Inflammatory macrophage (primary cell): Measurements from ENCODE around the gene AJM1.
"Not testable (repeated sequence)": the region's sequence is repeated elsewhere in the genome, so short reads cannot be mapped to it uniquely, and the experiment has no call there.

ENCODE experiments used
- DNase-seq, 2 donors: peaks; one replicate each; pipeline ENCODE4 v3.0.0-alpha.2; 2020 to 2022

Gene AJM1

DNA sequence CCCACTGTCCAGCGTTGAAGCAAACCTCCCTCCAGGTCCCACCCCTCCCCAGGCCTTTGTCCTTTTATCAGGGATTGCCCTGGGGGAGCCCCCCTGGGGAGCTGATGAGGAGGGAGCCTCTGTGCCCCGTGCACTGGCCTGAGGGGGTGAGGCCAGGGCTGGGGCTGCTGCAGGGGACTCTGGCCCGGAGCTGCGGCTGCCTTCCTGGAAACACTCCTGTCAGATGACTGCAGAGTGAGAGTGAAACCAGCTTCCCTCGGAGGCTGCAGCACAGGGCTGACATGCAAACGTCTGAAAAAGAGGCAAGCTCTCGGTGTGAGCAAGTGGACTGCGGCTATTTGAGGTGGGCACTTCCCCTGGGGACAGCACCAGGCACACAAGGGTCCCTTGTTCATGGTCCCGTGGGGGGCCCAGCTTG lies 39.4 kb downstream of the AJM1 start:
- DNase-seq, result peak; percentile 34 to 64

DNA sequence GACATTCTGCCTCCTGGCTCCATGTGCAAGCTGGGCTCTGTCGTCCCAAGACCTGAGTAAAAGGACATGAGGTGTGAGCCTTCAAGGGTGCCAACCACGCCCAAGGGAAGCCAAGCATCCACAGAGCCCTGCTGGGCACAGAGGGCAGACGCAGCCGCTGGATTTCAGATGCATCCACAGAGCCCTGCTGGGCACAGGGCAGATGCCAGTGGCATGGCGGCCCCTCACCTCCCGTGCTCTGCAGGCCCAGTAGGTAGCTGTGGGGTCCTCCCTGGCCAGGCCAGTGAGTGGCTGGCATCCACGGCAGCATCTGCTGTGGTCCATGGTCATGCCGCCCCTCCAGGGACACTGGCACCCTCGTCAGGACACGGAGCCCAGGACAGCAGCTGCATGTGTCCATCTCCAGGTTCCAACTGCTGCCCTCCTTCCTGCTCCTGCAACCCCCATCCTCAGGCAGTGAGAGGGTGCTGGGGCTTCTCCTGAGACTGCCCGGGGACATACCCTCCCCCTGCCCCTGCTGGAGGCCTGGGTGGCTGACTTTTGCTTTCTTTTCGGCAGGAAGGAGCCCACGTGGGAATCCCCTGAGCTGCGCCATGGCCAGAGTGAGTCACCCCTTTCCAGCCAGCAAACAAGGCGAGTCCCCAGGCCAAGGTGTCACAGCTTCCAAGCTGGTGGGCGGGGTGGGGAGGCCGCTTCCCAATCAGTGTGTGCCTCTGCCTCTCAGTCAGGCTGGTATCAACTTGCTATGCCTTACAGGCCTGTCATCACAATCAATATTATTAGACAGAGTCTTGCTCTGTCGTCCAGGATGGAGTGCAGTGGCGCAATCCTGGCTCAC lies 40.0 kb downstream of the AJM1 start:
- peak; percentile 62 to 86 for DNase-seq

DNA sequence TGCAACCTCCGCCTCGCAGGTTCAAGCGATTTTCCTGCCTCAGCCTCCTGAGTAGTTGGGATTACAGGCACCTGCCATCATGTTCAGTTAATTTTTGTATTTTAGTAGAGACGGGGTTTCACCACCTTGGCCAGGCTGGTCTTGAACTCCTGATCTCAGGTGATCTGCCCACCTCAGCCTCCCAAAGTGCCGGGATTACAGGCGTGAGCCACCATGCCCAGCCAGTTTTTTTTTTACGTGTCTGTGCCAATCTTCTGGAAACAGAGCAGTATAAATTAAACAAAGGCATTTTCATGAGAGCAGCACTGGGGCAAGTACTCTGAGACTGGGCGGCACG lies 40.6 kb downstream of the AJM1 start:
- DNase-seq, result not testable (repeated sequence)

DNA sequence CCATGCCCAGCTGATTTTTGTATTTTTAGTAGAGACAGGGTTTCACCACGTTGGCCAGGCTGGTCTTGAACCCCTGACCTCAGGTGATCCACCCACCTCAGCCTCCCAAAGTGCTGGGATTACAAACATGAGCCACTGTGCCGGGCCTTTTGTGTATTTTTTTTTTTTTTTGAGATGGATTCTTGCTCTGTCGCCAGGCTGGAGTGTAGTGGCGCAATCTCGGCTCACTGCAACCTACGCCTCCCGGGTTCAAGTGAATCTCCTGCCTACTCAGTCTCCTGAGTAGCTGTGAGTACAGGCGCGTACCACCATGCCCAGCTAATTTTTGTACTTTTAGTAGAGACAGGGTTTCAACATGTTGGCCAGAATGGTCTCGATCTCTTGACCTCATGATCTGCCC lies 41.4 kb downstream of the AJM1 start:
- not testable (repeated sequence) for DNase-seq

DNA sequence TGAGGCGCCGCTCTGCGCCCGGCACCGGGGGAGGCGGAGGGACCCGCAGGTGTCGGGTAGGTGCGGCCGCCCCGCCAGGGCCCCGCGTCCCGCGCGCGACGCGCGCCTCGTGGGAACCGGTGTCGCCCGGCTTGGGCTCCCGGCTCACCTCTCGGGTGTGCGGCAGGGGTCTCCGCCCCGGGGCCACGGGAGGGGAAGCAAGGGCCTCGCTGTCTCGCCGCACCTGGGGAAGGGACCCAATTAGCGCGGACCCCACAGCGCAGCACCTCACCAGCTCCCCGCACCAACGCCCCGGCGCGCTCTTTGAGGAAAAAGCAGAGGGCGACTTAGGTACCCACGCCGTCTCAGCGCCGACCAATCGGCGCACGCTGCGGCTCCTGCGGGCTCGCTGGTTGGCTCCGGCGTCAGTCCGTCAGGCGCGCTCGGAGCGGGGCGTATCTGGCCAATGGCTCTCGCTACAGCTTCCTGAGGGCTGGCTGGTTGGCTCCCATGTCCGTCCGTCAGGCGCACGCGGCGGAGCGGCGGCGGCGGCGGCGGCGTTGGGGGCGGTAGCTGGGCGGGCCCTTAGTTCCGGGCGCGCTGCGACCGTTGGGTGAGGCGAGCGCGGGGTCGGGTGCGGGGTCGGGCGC lies 43.8 kb downstream of the AJM1 start, which contains the start of gene TRAF2:
Gene TRAF2, plus strand, starts transcription at position 567 of the 629 bp plus-strand sequence. CDS start 12,225 bp downstream, outside the sequence.
- DNase-seq, result peak; percentile 99

DNA sequence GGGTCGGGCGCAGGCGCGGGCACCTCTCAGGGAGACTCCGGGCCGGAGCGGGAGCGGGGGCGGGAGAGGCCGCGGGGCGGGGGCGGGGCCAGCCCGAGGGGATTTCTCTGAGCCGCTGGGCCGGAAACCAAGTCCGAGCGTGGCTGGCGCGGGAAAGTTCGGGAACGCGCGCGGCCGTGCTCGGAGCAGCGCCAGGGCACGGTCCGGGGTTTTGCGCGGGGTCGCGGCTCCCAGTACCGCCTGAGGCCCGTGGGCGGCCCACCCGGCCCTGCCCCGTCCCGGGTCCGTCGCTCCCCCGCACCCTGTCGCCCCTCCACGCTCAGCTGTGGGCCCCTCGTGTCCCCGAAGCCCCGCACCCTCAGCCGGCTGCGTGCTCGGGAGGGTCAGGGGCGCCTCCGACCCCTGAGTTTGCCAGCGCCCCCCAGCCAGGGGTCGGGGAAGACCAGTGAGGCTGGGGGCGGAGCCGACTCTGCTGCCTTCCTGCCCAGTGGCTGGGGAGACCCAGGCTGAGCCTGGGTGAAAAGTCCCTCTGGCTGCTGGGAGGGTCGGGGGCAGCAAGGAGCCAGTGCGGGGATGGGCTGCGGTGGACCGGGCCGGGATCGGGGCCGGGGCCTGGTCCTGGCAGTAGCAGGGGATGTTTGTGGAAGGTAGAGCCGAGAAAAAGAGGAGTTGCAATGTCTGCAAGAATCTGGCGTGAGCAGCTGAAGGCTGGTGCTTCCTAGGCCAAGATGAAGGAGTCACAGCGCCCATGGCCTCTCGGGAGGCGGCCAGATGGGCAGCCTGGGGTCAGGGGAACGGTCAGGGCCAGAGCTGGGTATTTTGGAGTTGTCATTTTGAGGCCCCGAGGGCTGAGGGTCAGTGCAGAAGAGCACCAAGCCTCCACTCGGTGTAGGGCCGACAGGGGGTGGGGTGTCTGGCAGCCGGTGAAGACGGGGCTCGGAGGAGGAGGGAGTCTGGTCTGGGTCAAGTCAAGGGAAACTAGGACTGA lies 44.6 kb downstream of the AJM1 start:
- peak in 1 of 2 donors; percentile 11 for DNase-seq

DNA sequence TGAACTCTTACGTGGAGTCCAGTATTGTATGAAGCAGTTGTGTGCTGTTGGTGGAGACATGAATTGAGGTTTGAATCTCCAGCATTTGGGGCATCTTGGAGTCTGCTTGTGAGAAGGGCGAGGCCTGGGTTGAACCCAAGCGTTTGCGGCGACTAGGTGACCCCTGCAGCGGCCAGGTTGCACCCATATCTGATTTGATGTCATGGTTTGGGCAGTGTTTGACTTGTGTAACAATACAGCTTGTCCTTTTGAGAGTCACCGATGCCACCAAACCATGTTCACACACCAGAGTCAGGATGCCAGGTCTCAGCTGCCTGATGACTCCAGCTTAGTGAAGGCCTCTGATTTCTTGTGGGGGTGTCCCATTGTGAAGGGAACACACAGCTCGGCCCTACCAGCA lies 46.2 kb downstream of the AJM1 start:
- DNase-seq, result no peak

DNA sequence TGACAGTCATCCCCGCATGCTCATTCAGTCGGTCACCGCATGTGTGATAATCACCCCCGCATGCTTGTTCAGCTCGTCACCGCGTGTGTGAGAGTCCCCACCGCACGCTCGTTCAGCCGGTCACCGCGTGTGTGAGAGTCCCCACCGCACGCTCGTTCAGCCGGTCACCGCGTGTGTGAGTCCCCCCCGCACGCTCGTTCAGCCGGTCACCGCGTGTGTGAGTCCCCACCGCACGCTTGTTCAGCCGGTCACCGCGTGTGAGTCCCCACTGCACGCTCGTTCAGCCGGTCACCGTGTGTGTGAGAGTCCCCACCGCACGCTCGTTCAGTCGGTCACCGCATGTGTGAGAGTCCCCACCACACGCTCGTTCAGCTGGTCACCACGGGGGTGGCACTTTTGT lies 47.6 kb downstream of the AJM1 start:
- no peak for DNase-seq

DNA sequence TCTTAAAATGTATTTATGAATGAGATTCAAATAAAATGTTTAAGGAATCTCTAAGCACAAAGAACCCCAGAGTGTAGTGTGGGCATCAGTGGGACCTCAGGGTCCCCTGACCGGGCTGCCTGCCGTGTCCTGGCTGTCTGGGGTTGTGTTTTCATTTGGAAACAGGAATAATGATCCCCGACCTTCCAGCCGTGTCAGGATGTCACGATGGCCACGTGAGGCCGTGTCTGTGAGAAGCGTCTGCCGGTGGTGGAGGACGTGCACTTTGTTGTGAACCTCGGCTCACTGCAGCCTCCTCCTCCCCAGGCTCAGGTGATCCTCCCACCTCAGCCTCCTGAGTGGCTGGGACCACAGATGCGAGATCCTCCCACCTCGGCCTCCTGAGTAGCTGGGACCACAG lies 48.4 kb downstream of the AJM1 start:
- DNase-seq, result no peak
